Activated CD4-positive, alpha-beta T cell treated with anti-CD3 and anti-CD28 coated beads, Interleukin-10, Interleukin-2, amounts not matched to agents 100 ng/mL and 50 ng/mL, durations not matched to agents 16 hours and 8 hours (primary cell): ENCODE data around the gene PRKAG1.
"Not testable (repeated sequence)": the region's sequence is repeated elsewhere in the genome, so short reads cannot be mapped to it uniquely, and the experiment has no call there.

Experiments
- DNase-seq: peaks from one replicate; pipeline ENCODE4 v3.0.0-alpha.2; 2020

Gene PRKAG1

GRCh38 chr12:49018261-49019119 is at the start of gene PRKAG1:
Gene PRKAG1 (minus strand): TSS chr12:49018776. CDS start chr12:49018740, 36 bp downstream.
- DNase-seq: peak; percentile 98

DNA sequence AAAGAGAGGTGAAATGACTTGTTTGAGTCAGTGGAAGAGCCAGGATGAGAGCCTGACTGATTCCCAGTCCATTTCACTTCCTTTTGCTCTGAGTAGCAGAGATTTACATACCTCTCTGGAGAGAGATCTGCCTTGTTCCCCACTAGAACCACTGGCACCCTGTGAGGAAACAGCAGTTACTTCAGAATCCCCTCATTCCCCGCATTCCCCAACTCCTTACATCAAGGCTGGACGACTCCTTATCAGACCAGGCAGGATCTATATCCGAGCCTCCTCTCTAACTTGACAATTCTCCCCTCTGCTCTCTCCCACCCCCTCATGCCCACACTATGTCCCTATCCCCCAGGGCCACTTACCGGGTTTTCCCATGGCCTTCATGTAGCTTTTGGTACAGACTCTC is 47.5 kb upstream of the PRKAG1 start:
- DNase-seq: no peak

DNA sequence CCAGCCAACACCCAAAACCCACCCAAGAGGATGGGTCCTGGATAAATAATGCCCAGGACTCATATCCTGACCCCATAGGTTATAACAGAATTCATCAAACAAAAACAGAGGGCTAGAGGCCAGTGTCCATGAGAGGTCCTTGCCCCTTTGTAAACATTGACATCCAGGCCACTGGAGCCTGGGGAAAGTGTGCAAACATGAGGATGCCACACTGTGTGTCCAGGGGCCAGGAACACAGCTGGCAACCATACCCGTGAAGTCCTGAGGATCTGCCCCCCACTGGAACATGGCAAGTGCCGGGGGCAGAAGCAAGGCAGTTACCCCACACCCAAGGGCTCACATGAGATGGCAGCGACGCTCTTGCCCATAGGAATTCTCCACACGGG is 46.2 kb upstream of the PRKAG1 start:
- no peak for DNase-seq

DNA sequence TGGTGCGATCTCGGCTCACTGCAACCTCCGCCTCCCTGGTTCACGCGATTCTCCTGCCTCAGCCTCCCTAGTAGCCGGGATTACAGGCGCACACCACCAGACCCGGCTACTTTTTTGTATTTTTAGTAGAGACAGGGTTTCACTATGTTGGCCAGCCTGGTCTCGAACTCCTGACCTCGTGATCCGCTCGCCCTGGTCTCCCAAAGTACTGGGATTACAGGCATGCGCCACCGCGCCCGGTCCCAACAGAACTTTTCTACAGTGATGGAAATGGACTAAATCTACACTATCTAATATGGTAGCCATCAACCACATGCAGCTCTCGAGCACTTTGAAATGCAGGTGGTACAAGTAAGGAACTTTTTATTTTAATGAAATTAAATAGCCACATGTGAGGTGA is 43.3 kb upstream of the PRKAG1 start:
- not testable (repeated sequence) for DNase-seq

GRCh38 chr12:49061157-49061650 is 42.6 kb upstream of the PRKAG1 start:
- DNase-seq: no peak

DNA sequence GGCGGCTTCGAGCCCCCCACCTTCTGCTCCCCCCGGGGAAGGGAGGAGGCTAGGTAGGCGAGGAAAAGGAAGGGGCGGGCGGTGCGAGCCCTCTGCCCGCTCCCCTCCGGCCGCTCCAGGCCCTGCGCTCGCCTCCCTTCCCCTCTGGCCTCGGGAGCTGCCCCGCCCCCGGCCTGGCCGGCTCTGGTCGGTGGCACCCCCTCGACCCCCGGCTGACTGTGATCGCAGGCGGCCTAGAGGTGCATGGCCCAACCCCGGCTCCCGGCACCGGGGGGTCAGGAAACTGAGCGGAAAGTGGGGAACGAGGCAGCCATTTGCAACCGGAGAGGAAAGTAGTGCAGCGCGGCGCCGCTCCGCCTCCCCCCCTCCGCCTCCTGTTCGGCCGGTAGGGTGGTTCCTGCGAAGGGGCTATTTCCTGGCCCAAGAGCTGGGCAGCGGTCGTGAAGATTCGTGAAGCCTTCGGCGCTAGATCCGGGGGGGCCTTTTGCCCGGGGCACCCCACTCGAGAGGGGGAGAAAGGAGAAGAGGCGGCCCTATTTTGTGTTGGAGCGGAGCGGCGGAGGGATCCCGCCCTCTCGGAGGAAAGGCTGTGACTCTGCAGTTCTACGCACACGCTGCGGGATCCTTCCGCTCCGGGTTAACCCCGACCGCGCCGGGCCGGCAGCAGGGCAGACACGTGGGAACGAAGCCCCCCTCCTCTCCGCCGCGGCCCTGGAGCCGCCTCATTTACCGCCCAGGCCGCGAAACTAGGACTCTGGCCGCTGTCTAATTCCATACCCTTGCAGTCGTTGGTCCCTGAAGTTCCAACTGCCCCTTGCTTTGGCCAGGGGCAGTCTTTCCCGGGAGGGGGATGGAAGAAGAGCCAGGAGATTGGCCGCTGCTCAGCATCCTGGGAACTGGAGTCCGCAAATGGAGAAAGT is 41.9 kb upstream of the PRKAG1 start, which contains the start of gene KMT2D:
KMT2D (minus strand) TSS at position 558 of the 920 bp plus-strand sequence. CDS start 5,470 bp downstream, outside the sequence.
- peak; percentile 93 for DNase-seq

- DNase-seq: peak; percentile 34
Observed at GRCh38 chr12:49059299-49060171, 41.0 kb upstream of the PRKAG1 start.

DNA sequence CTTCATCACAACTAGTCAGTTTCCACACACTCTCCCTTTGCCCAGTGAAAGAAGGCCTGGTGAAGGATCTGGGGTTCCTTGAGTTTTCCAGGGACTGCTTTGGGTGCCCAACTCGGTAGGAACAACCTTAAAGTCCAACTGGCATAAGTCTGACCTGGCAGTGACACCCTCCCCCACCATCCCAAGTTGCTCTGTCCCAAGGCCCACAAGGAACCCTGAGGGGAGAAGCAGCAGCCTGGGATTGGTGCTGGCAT is 40.4 kb upstream of the PRKAG1 start:
- DNase-seq: no peak

- no peak for DNase-seq
Observed at GRCh38 chr12:49058366-49059044, 39.9 kb upstream of the PRKAG1 start.

DNA sequence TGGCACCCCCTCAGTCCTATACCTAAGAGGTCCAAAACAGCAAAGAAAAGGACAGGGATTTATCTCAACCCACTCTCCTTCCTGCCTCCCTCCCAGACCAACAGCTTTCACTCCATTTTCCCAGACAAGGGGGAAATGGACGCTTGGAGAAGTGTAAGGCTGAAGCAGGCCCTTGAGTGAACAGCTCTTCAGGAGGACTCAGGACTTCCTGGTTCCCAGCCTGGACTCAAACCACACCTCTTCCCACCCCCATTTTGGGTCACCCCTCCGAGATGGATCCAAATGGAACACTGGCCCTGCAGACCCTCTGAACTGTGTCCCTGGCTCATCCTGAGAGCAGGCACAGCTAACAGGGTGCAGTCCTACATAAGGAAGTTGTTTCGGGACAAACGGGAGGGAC is 39.3 kb upstream of the PRKAG1 start:
- no peak for DNase-seq

DNA sequence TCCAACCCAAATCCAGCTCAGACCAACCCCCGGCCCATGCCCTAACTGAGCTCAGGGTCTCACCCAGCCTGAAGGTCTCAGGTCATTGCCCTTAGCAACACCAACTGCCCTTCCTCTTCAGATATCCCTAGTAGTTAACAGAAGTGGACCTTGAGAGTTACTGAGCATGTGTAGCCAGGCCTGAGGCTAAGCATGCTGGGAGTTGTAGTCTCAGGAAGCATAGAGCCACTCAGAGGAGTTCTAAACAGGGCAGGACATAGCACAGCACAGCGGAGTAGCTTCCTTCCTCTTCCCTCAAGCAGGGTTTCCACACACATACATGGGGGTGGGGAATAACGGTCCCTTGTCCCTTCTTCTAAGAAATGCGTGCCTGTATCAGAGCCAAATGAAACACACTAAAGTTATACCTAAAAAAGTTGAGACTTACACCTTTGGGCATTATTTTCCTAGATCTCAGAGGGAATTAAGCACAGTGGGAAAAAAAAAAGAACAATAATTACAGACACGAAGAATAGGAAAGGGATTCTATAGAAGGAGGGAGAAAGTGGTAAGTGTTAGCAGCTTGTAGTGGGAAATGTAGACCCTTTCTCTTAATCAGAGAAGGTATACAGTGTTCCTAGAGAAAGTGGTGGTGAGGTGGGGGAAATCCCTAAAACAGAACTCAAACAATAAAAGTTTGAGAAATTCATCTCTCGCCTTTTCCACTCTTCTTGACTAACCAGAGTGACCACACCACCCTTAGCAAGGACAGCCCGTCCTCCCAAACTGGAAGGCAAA is 37.6 kb upstream of the PRKAG1 start:
- DNase-seq: peak; percentile 85

DNA sequence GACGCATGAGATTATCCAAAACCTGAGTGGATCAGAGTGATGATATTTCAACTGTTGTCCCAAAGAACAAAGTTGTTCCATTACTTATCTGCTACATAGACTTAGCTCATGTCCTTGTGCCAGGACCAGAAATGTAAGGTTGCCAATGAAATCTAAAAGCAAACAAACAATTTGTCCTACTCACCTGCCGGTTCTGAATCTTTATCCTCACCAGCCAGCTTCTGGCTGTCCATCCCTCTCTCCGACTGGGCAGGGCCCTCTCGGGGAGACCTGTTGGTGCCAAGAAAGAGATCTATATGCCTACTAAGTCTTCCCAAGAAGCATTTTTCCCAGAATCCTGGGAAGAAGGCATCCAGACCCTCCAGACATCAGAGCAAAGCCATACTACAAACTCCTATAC is 36.5 kb upstream of the PRKAG1 start:
- no peak for DNase-seq

GRCh38 chr12:49054524-49054923 is 35.9 kb upstream of the PRKAG1 start:
- DNase-seq: no peak

- DNase-seq: no peak
Observed at GRCh38 chr12:49054096-49054495, 35.5 kb upstream of the PRKAG1 start.

GRCh38 chr12:49052451-49053208 is 34.1 kb upstream of the PRKAG1 start:
- DNase-seq: no peak

GRCh38 chr12:49051777-49052438 is 33.3 kb upstream of the PRKAG1 start:
- DNase-seq: no peak

- DNase-seq: no peak
Observed at GRCh38 chr12:49051373-49051764, 32.8 kb upstream of the PRKAG1 start.

DNA sequence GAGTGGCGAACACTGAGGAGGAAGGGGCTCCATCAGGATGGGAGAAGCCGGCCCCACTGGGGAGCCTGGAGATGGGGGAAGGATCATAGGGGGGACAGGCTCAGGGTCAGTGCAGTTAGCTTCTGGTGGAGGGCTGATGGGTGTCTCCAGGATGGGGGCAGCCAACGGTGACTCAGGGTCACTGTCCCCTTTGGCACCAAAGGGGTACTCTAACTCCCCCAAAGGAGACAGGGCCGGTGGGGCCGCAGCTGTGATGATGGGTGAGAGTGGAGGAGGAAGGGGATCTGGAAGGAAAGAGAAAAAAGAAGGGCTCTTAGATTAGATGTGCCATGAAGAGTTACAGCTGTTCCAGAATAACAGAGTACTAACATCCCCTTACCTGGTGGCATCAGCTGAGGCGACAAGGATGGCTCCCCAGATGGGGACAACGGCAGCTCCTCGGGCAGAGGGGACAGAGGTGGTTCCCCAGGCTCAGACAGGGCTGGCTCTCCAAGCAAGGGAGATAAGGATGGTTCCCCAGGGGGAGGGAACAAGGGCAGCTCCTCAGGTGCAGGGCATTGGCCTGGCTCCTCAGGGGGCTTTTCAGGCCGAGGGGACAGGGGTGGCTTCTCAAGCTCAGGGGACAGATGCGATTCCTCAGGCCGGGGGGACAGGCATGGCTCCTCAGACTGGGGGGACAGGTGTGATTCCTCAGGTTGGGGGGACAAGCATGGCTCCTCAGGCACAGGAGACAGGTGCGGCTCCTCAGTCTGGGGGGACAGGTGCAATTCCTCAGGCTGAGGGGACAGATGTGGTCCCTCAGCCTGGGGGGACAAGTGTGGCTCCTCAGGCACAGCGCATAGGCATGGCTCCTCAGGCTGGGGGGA is 32.2 kb upstream of the PRKAG1 start:
- DNase-seq: no peak
